ENCODE measurements around the gene PPP2R5B. TPM values are rescaled to one million over a fixed set of nuclear protein-coding genes. Genes with fewer than 3 reads are reported as not detected.

Gene PPP2R5B
- total and polyA plus RNA-seq, 9 of the 15 experiments (the other 6 are each of a cell fraction or from before 2014, with no cell fraction given) = 0.10 to 7.8 (median 3.3) TPM

DNA sequence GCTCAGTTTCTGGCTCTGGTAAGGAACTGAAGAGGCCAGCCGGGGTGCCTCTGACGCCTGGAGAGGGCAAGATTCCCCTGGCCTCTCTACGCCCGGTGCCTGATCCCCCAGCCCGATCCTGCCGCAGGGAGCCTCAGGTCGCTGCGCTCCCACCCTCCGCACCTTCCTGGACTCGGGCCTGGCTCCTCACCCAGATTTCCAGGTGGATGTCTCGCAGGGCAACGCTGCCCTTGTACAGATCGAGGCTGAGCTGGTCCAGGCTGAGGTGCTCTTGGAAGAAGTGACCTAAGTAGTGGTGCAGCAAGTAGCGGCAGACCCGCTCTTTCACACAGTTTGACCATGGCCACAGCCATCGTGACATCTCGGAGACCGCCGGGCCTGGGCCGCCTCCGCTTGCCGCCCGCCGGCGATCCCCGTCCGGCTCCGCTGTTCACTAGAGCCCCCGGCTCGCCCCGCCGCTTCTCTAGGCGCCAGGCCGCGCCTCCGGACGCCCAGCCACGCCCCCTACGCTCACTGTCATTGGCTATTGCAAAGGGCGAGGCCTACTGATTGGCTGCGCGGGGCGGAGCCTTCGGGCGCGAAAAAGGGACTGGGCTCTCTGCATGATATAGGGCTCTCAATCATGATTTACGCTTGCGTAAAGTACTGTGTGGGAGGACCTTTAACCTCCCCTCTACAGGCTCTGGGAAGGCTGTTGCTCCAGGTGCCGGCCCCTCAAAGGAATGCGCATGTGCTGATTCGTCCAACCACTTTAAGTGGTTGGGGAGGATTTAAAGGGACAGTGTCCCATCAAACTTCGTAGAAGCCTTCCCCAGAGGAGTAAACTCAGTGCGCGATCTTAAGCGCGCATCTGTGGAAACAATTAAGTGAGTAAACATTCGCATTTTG is 7.5 kb upstream of the PPP2R5B start, which contains the start of gene ATG2A (continued):
- TF ChIP-seq SP1 (CRISPR knock-in tag; IDR thresholded peaks at IDR 0.05) (peak; percentile 99), ZNF436 (CRISPR knock-in tag; IDR thresholded peaks at IDR 0.05) (no peak), ZNF146 (CRISPR knock-in tag; IDR thresholded peaks at IDR 0.05; ENCODE audit: unreplicated experiment) (no peak), MTA1 (IDR thresholded peaks at IDR 0.05; ENCODE audit: borderline replicate concordance) (no peak), SAFB (IDR thresholded peaks at IDR 0.05; ENCODE audit: borderline replicate concordance, low read depth, low read length) (no peak), ZNF444 (CRISPR knock-in tag; IDR thresholded peaks at IDR 0.05) (no peak), ZNF551 (CRISPR knock-in tag; IDR thresholded peaks at IDR 0.05) (no peak), ZNF699 (CRISPR knock-in tag; IDR thresholded peaks at IDR 0.05; ENCODE audit: insufficient replicate concordance) (no peak), HNRNPLL (IDR thresholded peaks at IDR 0.05; ENCODE audit: low read depth, low read length, poor library complexity, severe bottlenecking) (peak; percentile 93), XRCC5 (IDR thresholded peaks at IDR 0.05; ENCODE audit: low read depth, low read length) (peak; percentile 87; the same call in 1 of the 2 replicates), PPARD (CRISPR knock-in tag; IDR thresholded peaks at IDR 0.05) (no peak), ZNF174 (CRISPR knock-in tag; IDR thresholded peaks at IDR 0.05) (no peak), NFRKB (IDR thresholded peaks at IDR 0.05; ENCODE audit: low read depth) (peak; percentile 33; the same call in 1 of the 2 replicates), ZNF445 (CRISPR knock-in tag; IDR thresholded peaks at IDR 0.05; ENCODE audit: low read depth) (no peak), RBBP5 (IDR thresholded peaks at IDR 0.05; ENCODE audit: borderline replicate concordance, insufficient read depth, low read length, poor library complexity, severe bottlenecking) (peak; percentile 71)
- TF ChIP-seq, protein P1, sequence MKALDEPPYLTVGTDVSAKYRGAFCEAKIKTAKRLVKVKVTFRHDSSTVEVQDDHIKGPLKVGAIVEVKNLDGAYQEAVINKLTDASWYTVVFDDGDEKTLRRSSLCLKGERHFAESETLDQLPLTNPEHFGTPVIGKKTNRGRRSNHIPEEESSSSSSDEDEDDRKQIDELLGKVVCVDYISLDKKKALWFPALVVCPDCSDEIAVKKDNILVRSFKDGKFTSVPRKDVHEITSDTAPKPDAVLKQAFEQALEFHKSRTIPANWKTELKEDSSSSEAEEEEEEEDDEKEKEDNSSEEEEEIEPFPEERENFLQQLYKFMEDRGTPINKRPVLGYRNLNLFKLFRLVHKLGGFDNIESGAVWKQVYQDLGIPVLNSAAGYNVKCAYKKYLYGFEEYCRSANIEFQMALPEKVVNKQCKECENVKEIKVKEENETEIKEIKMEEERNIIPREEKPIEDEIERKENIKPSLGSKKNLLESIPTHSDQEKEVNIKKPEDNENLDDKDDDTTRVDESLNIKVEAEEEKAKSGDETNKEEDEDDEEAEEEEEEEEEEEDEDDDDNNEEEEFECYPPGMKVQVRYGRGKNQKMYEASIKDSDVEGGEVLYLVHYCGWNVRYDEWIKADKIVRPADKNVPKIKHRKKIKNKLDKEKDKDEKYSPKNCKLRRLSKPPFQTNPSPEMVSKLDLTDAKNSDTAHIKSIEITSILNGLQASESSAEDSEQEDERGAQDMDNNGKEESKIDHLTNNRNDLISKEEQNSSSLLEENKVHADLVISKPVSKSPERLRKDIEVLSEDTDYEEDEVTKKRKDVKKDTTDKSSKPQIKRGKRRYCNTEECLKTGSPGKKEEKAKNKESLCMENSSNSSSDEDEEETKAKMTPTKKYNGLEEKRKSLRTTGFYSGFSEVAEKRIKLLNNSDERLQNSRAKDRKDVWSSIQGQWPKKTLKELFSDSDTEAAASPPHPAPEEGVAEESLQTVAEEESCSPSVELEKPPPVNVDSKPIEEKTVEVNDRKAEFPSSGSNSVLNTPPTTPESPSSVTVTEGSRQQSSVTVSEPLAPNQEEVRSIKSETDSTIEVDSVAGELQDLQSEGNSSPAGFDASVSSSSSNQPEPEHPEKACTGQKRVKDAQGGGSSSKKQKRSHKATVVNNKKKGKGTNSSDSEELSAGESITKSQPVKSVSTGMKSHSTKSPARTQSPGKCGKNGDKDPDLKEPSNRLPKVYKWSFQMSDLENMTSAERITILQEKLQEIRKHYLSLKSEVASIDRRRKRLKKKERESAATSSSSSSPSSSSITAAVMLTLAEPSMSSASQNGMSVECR (CRISPR knock-in tag; IDR thresholded peaks at IDR 0.05) = no peak; the same call in 1 of the 2 replicates
- TF ChIP-seq, protein P2, sequence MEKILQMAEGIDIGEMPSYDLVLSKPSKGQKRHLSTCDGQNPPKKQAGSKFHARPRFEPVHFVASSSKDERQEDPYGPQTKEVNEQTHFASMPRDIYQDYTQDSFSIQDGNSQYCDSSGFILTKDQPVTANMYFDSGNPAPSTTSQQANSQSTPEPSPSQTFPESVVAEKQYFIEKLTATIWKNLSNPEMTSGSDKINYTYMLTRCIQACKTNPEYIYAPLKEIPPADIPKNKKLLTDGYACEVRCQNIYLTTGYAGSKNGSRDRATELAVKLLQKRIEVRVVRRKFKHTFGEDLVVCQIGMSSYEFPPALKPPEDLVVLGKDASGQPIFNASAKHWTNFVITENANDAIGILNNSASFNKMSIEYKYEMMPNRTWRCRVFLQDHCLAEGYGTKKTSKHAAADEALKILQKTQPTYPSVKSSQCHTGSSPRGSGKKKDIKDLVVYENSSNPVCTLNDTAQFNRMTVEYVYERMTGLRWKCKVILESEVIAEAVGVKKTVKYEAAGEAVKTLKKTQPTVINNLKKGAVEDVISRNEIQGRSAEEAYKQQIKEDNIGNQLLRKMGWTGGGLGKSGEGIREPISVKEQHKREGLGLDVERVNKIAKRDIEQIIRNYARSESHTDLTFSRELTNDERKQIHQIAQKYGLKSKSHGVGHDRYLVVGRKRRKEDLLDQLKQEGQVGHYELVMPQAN (IDR thresholded peaks at IDR 0.05; ENCODE audit: borderline replicate concordance) = peak; percentile 38; the same call in 1 of the 2 replicates
- TF ChIP-seq, protein P3, sequence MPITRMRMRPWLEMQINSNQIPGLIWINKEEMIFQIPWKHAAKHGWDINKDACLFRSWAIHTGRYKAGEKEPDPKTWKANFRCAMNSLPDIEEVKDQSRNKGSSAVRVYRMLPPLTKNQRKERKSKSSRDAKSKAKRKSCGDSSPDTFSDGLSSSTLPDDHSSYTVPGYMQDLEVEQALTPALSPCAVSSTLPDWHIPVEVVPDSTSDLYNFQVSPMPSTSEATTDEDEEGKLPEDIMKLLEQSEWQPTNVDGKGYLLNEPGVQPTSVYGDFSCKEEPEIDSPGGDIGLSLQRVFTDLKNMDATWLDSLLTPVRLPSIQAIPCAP (CRISPR knock-in tag; IDR thresholded peaks at IDR 0.05; ENCODE audit: borderline replicate concordance) = no peak
- TF ChIP-seq, protein P4, sequence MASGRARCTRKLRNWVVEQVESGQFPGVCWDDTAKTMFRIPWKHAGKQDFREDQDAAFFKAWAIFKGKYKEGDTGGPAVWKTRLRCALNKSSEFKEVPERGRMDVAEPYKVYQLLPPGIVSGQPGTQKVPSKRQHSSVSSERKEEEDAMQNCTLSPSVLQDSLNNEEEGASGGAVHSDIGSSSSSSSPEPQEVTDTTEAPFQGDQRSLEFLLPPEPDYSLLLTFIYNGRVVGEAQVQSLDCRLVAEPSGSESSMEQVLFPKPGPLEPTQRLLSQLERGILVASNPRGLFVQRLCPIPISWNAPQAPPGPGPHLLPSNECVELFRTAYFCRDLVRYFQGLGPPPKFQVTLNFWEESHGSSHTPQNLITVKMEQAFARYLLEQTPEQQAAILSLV (tag; IDR thresholded peaks at IDR 0.05) = no peak
